ENCODE data around the gene RNF135. TPM values are rescaled to one million over a fixed set of nuclear protein-coding genes. Genes with fewer than 3 reads are reported as not detected.
"Not testable (repeated sequence)": the region's sequence is repeated elsewhere in the genome, so short reads cannot be mapped to it uniquely, and the experiment has no call there.

RNF135 gene
- total RNA-seq, 1 donor from 2014 or later, result 10.6 TPM

DNA sequence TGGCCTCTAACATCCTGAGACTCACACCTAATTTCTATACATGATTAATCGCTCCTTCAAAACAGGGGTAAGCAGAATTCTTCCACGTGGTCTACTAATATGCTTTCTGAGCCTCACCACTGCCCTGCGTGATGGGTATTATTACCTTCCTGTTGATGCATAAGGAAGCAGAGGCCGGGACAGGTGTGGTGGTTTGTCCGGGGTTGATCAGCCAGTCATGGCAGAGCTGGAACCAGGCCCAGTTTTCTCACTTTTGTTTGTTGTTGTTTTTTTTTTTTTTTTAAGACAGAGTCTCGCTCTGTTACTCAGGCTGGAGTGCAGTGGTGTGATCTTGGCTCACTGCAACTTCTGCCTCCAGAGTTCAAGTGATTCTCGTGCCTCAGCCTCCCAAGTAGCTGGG is 31.2 kb downstream of the RNF135 start:
- DNase-seq, result no peak

DNA sequence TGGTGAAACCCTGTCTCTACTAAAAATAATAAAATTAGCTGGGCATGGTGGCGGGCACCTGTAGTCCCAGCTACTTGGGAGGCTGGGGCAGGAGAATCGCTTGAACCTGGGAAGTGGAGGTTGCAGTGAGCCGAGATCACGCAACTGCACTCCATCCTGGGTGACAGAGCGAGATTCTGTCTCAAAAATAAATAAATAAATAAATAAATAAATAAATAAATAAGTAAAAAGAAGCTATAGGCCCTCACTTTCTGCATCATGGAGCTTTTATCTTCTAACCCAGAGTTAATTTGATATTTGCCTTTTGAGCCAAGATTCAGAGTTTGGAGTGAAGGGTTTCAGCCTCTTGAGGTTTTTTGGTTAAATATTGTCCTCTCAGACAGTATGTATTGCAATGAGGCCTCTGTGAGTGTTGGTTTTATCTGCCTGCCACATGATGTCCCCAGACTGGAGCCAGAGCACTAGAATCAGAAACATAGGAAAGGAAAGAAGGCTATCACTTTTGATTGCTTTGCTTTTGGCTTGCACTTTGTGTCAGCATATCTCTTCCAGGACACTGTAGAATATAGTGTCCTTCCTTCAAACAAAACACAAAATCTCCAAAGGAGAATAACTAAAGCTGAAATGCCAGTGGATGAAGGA is 32.5 kb downstream of the RNF135 start:
- DNase-seq, result no peak

DNA sequence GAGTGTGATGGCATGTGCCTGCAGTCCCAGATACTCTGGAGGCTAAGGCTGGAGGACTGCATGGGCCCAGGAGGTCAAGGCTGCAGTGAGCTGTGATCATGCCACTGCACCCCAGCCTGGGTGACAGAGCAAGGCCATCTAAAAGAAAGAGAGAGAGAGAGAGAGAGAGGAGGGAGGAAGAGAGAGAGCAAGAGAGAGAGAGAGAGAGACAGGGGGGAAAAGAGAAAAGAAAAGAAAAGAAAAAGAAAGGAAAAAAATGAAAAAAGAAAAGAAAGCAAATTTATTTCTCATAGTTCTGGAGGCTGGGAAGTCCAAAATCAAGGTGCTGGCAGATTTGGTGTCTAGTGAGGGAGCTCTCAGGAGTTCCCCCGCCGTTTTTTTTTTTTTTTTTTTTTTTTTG is 33.3 kb downstream of the RNF135 start:
- no peak for DNase-seq

DNA sequence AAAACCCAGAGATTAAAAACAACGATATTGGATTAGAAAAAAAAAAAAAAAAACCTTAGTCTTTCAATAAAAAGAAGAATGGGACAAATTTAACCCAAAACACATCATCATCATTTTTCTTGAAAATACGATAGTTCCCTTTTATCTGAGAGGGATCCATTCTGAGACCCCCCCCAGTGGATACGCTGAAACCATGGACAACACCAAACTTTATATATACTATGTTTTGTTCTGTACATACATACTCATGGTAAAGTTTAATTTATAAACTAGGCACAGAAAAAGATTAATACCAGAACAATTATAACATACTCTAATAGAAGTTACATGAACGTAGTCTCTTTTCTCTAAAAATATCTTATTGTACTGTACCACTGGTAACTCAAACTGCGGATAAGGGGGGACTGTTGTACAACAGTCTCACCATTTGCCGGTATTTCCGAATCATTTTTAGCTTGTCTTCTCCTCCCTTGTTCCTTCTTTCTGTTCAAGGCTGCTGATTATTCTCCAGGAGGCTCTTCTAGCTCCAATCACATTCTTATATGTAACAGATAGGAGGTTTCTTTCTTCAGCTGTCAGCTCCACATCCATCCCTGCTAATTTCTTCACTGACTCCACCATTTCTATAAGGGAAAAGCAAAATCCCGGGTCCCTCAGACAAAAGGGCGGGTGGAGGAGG is 37.0 kb downstream of the RNF135 start:
- no peak for DNase-seq

DNA sequence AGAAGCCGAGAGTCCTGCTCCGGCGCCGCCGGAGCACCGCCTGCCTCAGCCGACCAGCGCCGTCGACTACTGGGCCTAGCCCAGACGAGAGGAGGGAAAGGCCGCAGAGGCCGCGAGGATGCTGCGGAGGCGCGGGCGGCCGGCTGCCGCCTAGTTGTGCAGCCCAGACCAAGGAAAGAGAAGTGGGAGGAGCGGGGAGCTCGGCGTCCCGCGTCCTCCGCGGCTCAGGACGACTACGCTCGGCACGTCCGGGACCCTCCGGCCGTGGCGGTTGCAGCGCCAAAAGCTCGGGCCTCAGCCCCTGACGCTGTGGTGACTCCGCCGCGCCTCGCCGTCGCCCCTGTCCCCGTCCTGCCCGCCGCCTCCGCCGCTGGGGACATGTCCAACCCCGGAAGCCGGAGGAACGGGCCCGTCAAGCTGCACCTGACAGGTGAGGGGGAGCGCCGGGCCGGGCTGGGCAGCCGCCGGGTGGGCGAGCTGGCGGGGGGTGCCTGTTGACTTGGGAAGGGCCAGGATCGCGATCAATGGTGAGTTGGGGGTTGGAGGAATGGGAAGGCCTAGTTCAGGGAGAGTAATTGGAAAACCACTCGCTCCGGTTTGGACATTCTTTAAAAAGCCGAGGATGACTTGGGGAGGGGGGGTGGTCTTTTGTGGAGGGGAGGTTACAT is 37.7 kb downstream of the RNF135 start:
- DNase-seq, result peak; percentile 38

DNA sequence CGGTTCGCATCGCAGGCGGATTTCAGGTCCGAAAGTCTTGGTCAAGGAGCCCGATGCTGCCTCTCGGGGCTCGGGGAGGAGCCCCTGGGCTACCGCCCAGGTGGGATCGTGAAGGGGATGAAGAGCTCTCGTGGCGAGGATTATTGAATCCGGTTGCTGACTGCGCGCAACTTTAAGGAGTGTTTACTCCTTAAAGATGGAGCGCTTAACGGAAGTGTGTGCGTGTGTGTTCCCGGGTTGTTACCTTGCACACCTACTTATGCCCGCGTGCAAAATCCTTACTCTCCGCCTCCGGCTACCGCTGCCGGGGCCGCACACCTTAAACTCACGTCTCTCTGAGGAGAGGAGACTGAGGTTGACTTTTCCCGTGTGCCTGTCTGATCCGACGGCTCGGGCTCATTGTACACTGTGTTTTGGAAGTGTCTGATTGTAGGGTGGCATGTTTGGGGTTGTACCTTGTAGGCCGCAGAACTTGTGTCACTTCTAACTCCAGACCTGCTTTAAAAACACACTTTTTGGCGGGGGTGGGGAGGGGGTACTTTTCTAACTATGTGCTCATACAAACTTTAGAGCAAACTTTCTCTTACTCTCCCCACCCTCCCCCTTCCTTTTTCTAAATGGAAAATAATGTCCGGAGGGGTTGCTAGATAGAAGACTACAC is 38.3 kb downstream of the RNF135 start:
- not testable (repeated sequence) for DNase-seq

DNA sequence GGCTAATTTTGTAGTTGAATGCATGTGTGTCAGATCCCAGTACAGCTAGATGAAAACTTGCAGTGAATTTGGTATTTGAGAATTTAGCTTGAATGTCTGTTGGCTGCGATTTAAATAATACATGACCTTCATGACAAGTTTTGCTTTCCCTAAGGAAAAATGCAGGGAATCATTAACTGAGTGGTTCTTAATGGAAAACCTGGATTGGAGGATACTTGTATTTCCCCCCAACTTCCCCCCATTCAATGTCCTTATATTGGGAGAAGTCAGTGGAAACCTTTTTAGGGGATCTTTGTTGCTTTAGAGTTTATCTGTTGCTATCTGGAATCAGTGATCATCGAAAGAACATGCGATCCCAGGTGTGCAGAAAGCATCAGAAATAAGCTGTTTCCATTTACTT is 39.2 kb downstream of the RNF135 start:
- DNase-seq, result not testable (repeated sequence)

DNA sequence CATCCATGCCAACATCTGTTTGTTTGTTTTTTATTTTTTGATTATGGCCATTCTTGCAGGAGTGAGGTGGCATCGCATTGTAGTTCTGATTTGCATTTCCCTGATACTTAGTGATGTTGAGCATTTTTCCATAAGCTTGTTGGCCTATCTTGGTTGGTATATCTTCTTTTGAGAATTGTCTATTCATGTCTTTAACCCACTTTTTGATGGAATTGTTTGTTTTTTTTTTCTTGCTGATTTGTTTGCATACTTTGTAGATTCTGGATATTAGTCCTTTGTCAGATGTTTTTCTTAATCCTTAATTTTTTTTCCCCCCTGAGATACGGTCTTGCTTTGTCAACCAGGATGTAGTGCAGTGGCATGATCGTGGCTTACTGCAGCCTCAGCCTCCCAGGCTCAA is 43.0 kb downstream of the RNF135 start:
- DNase-seq, result no peak

DNA sequence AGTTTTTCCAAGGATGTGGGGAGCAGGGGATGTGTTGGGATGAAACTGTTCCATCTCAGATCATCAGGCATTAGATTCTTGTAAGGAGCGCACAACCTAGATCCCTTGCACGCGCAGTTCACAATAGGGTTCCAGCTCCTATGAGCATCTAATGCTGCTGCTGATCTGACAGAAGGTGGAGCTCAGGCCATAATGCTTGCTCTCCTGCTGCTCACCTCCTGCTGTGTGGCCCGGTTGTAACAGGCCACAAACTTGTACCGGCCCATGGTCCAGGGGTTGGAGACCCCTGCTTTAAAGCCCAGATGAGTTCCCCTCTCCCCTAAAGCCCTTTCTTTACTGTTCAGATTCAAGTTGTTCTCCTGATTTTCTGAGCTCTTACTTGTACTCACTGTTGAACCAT is 44.8 kb downstream of the RNF135 start:
- no peak for DNase-seq

DNA sequence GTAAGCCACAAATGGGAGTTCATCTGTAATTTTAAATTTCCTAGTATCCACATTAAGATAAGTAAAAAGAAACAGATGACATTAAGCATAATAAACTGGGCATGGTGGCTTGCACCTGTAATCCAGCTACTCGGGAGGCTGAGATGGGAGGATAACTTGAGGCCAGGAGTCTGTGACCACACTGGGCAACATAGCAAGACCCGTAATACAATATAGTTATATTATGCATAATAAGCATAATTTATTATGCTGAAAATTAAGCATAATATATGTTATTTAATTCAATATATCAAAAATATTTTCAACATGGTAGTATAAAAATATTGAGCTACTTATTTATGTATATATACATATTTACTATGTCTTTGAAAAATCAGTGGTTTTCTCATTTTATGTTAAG is 48.2 kb downstream of the RNF135 start:
- no peak for DNase-seq

DNA sequence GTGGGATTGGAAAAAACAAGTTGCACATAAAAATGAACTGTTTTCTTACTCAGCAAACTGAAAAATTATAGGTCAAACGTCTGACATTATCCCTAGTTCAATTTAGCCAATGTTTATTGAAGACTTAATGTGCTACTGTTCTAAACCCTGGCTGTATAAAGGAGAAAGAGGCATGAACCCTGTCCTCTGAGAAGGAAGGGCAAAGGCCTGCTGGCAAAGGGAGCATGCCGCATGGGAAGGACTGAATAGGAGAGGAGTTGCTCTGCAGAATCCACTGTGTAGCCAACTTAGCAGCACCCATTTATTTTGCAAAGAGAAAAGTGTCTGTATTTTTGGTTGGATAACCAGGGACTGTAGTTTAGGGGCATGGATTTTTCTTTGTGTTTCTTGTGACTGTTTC is 52.3 kb downstream of the RNF135 start:
- DNase-seq, result not testable (repeated sequence)

DNA sequence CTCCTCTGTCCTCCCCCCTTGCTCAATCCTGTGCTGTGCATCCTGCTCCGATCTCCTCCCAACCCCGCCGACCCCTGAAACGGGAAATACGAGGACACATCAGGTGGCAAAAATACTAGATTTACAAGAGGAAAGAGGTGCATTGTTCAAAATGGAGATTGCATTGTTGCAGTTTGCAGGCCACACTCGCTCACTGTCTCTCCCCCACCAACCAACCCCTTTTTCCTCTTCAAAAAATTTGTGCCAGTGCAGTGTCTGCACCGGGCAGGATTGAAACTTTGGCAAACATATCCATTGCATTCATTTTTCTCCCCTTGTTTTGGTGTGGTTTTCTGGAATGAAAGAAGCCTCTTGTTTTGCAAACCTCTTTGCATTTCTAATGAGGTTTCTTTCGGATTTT is 61.0 kb downstream of the RNF135 start:
- no peak for DNase-seq

DNA sequence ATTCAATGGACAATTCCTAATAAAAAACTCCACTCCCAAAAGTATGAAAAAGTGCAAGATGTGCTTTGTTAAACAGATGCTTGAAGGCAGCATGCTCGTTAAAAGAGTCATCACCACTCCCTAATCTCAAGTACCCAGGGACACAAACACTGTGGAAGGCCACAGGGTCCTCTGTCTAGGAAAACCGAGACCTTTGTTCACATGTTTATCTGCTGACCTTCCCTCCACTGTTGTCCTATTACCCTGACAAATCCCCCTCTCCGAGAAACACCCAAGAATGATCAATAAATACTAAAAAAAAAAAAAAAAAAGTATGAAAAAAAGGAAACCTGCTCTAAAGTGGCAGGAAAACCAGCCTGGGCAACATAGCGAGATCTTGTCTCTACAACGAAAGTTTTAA is 64.8 kb downstream of the RNF135 start:
- not testable (repeated sequence) for DNase-seq

DNA sequence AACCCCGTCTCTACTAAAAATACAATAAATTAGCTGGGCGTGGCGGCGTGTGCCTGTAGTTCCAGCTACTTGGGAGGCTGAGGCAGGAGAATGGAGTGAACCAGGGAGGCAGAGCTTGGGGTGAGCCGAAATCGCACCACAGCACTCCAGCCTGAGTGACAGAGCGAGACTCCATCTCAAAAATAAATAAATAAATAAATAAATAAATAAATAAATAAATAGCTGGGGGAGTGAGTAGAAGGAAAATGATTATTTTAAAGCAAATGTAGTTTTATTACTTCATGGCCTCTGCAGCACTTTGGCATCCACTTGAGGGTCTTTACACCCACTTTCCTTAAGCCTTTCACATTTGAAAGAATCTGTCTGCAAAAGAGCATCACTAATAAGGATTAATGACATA is 70.0 kb downstream of the RNF135 start:
- not testable (repeated sequence) for DNase-seq

DNA sequence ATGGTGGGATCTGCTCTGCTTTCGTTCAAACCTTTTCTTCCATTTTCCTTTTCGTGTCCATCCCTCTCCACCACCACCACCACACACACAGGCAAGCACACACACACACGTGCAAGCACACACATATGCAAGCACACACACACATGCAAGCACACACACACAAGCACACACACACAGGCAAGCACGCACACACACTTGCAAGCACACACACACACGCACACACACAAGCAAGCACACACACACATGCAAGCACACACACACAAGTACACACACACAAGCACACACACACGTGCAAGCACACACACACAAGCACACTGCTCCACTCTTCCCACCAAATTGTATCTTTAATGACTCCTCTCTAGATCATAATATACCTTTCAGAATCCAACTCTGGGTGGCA is 71.5 kb downstream of the RNF135 start:
- not testable (repeated sequence) for DNase-seq

DNA sequence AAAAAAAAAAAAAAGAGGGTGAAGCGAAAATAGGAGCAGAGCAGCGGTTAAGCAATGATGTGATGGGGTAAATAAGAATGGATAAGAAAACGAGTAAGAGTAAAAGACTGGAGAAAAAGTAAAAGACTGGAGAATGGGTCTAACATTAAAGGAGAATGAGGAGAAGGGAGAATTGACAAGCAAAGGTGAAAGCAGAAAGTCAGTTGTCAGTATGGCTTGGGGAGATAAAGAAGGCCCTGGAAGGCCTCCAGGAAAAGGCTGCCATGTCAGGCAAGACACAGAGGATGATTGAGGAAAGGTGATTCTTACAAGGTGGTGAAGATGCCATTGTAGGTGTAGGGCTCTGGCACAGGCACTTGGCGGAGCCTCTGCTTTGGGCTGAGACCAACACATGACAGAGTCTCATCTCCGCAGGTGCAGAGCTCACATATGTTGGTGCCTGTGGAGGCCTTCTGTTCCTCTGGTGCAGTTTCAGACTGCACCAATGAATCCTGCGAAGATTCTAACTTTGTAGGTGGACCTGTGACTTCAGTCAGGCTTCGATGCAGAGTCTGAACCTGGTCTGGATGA is 76.1 kb downstream of the RNF135 start:
- not testable (repeated sequence) for DNase-seq

DNA sequence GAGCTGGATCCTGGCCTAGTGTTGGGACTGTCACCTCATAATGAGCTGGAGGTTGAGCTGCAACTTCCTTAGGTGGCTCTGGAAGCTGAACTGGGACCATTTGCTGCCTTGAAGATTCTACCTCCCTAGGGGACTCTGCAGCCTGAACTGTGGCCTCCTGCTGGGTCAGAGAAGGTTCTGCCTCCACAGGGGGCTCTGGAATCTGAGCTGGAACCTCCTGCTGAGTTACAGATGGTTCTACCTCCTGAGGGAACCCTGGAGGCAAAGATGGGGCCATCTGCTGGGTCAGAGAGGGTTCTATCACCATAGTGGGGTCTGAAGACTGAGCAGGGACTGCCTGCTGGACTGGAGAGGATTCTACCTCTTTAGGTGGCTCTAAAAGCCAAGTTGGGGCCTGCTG is 77.3 kb downstream of the RNF135 start:
- DNase-seq, result no peak

DNA sequence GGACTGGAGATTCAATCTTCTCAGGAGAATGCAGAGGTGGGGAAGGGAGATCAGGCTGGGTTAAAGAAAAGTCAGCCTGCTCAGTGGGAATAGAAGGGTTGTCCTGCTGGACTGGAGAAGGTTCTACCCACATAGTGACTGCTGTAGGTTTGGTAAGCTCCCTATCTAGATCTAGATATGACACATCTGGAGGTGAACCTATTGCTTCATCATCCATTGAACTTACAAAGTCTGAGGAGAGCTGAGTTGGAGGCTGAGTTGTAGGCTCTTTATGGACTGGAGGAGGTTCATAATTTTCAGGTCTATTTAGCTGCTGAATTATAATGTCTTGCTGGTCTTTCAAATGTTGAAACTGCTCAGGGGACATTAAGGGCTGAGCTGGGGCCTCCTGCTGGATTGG is 77.9 kb downstream of the RNF135 start:
- no peak for DNase-seq

Measured in skin of body (tissue), 2 donors.